SK-N-MC (cell line): Measurements from ENCODE around the gene MAML3.

Experiments used
- EZH2 ChIP-seq: fragments of 200-600 bp; sonication (generic); IDR thresholded peaks from one replicate; pipeline ENCODE4 v1.6.1; 2017; ENCODE audit warnings: antibody characterized with exemption
- POLR2AphosphoS5 ChIP-seq: IDR thresholded peaks from 2 replicates; pipeline ENCODE4 v1.6.1; 2012; ENCODE audit warnings: mild to moderate bottlenecking, low read depth, low read length, borderline replicate concordance

GRCh38 chr4:139734875-139735380 lies 419.1 kb downstream of the MAML3 start:
- TF ChIP-seq POLR2AphosphoS5 (no peak), EZH2 (no peak)
